HFFc6 (cell line): Measurements from ENCODE around the gene C19orf47. TPM values are rescaled to one million over a fixed set of nuclear protein-coding genes. Genes with fewer than 3 reads are reported as not detected.

Experiments
- DNase-seq: peaks from one replicate; pipeline ENCODE4 v3.0.0-alpha.2; 2018
- H3K27ac Mint-ChIP-seq: 2 replicates; pipeline ENCODE4 v1.8.0; 2020; ENCODE audit warnings: mild to moderate bottlenecking, mixed read lengths
- H3K27me3 Mint-ChIP-seq: 2 replicates; pipeline ENCODE4 v1.8.0; 2021; ENCODE audit warnings: mild to moderate bottlenecking, moderate library complexity, mixed read lengths; ENCODE audit not compliant: insufficient read depth
- H3K36me3 Mint-ChIP-seq: 2 replicates; pipeline ENCODE4 v1.8.0; 2021; ENCODE audit warnings: low read depth, mixed read lengths
- H3K4me1 Mint-ChIP-seq: 2 replicates; pipeline ENCODE4 v1.8.0; 2020; ENCODE audit warnings: low read depth, mixed read lengths
- H3K4me3 Mint-ChIP-seq: 2 replicates; pipeline ENCODE4 v1.8.0; 2020; ENCODE audit warnings: mild to moderate bottlenecking, moderate library complexity, mixed read lengths
- H3K9me3 Mint-ChIP-seq: 2 replicates; pipeline ENCODE4 v1.8.0; 2020; ENCODE audit warnings: mild to moderate bottlenecking, mixed read lengths
- CTCF ChIP-seq: fragments of 200-600 bp; sonication (generic); IDR thresholded peaks from 2 replicates; pipeline ENCODE4 v1.5.0; 2021; ENCODE audit warnings: antibody characterized with exemption, mild to moderate bottlenecking
- total RNA-seq, 6 experiments: library from RNA; stranded (reverse); fragmentation: NEBNext Ultra II Directional; extraction: Animal tissue kit (Norgen Biotek cat#: 25700); gene quantifications; 2 replicates in 1 of 6; 3 replicates in 5 of 6; pipeline ENCODE4 v1.2.3, GENCODE V29; 2021

C19orf47 gene
- total RNA-seq, 6 experiments from 2014 or later, result 15.8 to 20.0 (median 18.5) TPM

- no peak overlapping the region; the same call in 1 of the 2 replicates for H3K27ac Mint-ChIP-seq
- TF ChIP-seq CTCF, result no peak
- no peaks in the 10 kb centered on the region for H3K27me3 Mint-ChIP-seq
- no peak overlapping the region for H3K4me3 Mint-ChIP-seq
- DNase-seq, result no peak
- peaks cover 35% of the 10 kb centered on the region for H3K4me1 Mint-ChIP-seq
- H3K9me3 Mint-ChIP-seq, result no peaks in the 10 kb centered on the region
- no peaks in the 10 kb centered on the region for H3K36me3 Mint-ChIP-seq
Observed at GRCh38 chr19:40278361-40279035, 69.7 kb downstream of the C19orf47 start.

- Mint-ChIP-seq H3K27ac (no peak overlapping the region), H3K36me3 (no peaks in the 10 kb centered on the region), H3K4me3 (no peak overlapping the region), H3K27me3 (no peaks in the 10 kb centered on the region), H3K4me1 (peaks cover 26% of the 10 kb centered on the region), H3K9me3 (no peaks in the 10 kb centered on the region)
- no peak for TF ChIP-seq CTCF
- no peak for DNase-seq
Observed at GRCh38 chr19:40277356-40278059, 70.7 kb downstream of the C19orf47 start.

GRCh38 chr19:40274585-40275544 is 73.3 kb downstream of the C19orf47 start:
- no peak for DNase-seq
- Mint-ChIP-seq H3K4me1 (peaks cover 18% of the 10 kb centered on the region; the same call in 1 of the 2 replicates), H3K27me3 (no peaks in the 10 kb centered on the region), H3K9me3 (no peaks in the 10 kb centered on the region), H3K4me3 (no peak overlapping the region), H3K27ac (no peak overlapping the region), H3K36me3 (no peaks in the 10 kb centered on the region)
- TF ChIP-seq CTCF, result no peak

GRCh38 chr19:40273469-40274360 is 74.5 kb downstream of the C19orf47 start:
- no peak for DNase-seq
- Mint-ChIP-seq H3K36me3 (no peaks in the 10 kb centered on the region), H3K4me1 (peaks cover 18% of the 10 kb centered on the region; the same call in 1 of the 2 replicates), H3K9me3 (no peaks in the 10 kb centered on the region), H3K27ac (no peak overlapping the region), H3K4me3 (no peak overlapping the region), H3K27me3 (no peaks in the 10 kb centered on the region)
- TF ChIP-seq CTCF, result no peak

GRCh38 chr19:40272261-40272660 is 75.9 kb downstream of the C19orf47 start:
- H3K36me3 Mint-ChIP-seq, result no peaks in the 10 kb centered on the region
- no peak for TF ChIP-seq CTCF
- H3K27me3 Mint-ChIP-seq, result no peaks in the 10 kb centered on the region
- H3K4me1 Mint-ChIP-seq, result peaks cover 11% of the 10 kb centered on the region; the same call in 1 of the 2 replicates
- no peak overlapping the region for H3K27ac Mint-ChIP-seq
- H3K9me3 Mint-ChIP-seq, result no peaks in the 10 kb centered on the region
- H3K4me3 Mint-ChIP-seq, result no peak overlapping the region
- no peak for DNase-seq
